Tibial nerve (tissue), 4 donors: ENCODE results near the gene SCYL2.

Experiments
- CTCF ChIP-seq, 5 experiments: fragments of 200-600 bp in 3 of 5; fragments of 450-650 bp in 2 of 5; sonication (generic) in 3 of 5; IDR thresholded peaks; one replicate each; pipeline ENCODE4 v1.5.1; 2016 to 2019; ENCODE audit warnings: antibody characterized with exemption in 5 of 5, mild to moderate bottlenecking in 3 of 5, moderate library complexity in 2 of 5
- EP300 ChIP-seq, 2 donors: sonication (generic); formaldehyde crosslinking; IDR thresholded peaks; one replicate each; pipeline ENCODE4 v1.6.1; 2017; ENCODE audit warnings: antibody characterized with exemption in 2 of 2, mild to moderate bottlenecking in 1 of 2

- TF ChIP-seq CTCF (IDR thresholded peaks at IDR 0.05) (no peak), EP300 (IDR thresholded peaks at IDR 0.05) (no peak)
Measured at GRCh38 chr12:100359822-100360221, 92.8 kb downstream of the SCYL2 start.
